GM12878 (cell line): ENCODE data around the gene CNGA4. TPM values are rescaled to one million over a fixed set of nuclear protein-coding genes. Genes with fewer than 3 reads are reported as not detected.

ENCODE experiments used
- polyA plus RNA-seq, 11 experiments: library from polyadenylated mRNA; depleted of rRNA in 4 of 11; unstranded in 6 of 11; stranded (reverse) in 5 of 11; fragments of >200 nt; fragmentation: Nextera tagmentation in 4 of 11; fragmentation: Illumina TruSeq in 1 of 11; extraction: Ambion mirVana in 4 of 11; extraction: Trizol in 1 of 11; gene quantifications; 1 replicate in 1 of 11; 2 replicates in 10 of 11; pipeline versions ENCODE4 v1.2.1 to v1.2.3, GENCODE V29; 2011 to 2016; ENCODE audit warnings: inconsistent platforms in 2 of 11, missing spikeins in 2 of 11, low read depth in 1 of 11
- total RNA-seq, 4 experiments: library from RNA; depleted of rRNA in 3 of 4; stranded (reverse); fragments of >200 nt in 3 of 4; fragmentation: Illumina TruSeq in 1 of 4; extraction: Trizol in 1 of 4; gene quantifications; 2 replicates each; pipeline versions ENCODE4 v1.2.1 to v1.2.3, GENCODE V29; 2013 to 2021

The CNGA4 gene
- total and polyA plus RNA-seq, 10 of the 15 experiments (the other 5 are each of a cell fraction or from before 2014, with no cell fraction given), result 0.05 to 0.26 (median 0.07) TPM; not detected in 5

Other genes starting within 250 kb of the CNGA4 start
Only the 7 nearest of the 15 such genes appear.
- gene OR56B4, start 131.4 kb upstream of the CNGA4 start, total RNA-seq (2014; rRNA removed), result not detected in 2 replicates
- gene OR56B4, start 131.4 kb upstream of the CNGA4 start, total RNA-seq (2014; rRNA removed; fragmentation: Illumina TruSeq; extraction: Trizol), result not detected in 2 replicates
- gene OR56B4, start 131.4 kb upstream of the CNGA4 start, total RNA-seq (2021), result not detected in 2 replicates
- gene OR56B4, start 131.4 kb upstream of the CNGA4 start, polyA plus RNA-seq (2011; rRNA removed), result not detected in 2 replicates
- not detected in 2 replicates for gene OR56B4, start 131.4 kb upstream of the CNGA4 start, polyA plus RNA-seq (2014; fragmentation: Illumina TruSeq; extraction: Trizol)
- gene OR56B4, start 131.4 kb upstream of the CNGA4 start, polyA plus RNA-seq (2014; fragmentation: Nextera tagmentation; extraction: Ambion mirVana), result not detected
- not detected in 2 replicates for gene OR56B4, start 131.4 kb upstream of the CNGA4 start, polyA plus RNA-seq (2014; rRNA removed)
- not detected for gene OR56B4, start 131.4 kb upstream of the CNGA4 start, polyA plus RNA-seq (2016; fragmentation: Nextera tagmentation; extraction: Ambion mirVana)
- not detected in 2 replicates for gene OR52B2, start 68.8 kb upstream of the CNGA4 start, total RNA-seq (2014; rRNA removed)
- gene OR52B2, start 68.8 kb upstream of the CNGA4 start, total RNA-seq (2014; rRNA removed; fragmentation: Illumina TruSeq; extraction: Trizol), result not detected in 2 replicates
- not detected in 2 replicates for gene OR52B2, start 68.8 kb upstream of the CNGA4 start, total RNA-seq (2021)
- gene OR52B2, start 68.8 kb upstream of the CNGA4 start, polyA plus RNA-seq (2011; rRNA removed), result 0.08 and 0.13 TPM in 2 replicates
- gene OR52B2, start 68.8 kb upstream of the CNGA4 start, polyA plus RNA-seq (2014; fragmentation: Illumina TruSeq; extraction: Trizol), result not detected in 2 replicates
- not detected for gene OR52B2, start 68.8 kb upstream of the CNGA4 start, polyA plus RNA-seq (2014; fragmentation: Nextera tagmentation; extraction: Ambion mirVana)
- gene OR52B2, start 68.8 kb upstream of the CNGA4 start, polyA plus RNA-seq (2014; rRNA removed), result not detected in 2 replicates
- not detected for gene OR52B2, start 68.8 kb upstream of the CNGA4 start, polyA plus RNA-seq (2016; fragmentation: Nextera tagmentation; extraction: Ambion mirVana)
- not detected in 2 replicates for gene OR52W1, start 39.9 kb upstream of the CNGA4 start, total RNA-seq (2014; rRNA removed)
- not detected in 2 replicates for gene OR52W1, start 39.9 kb upstream of the CNGA4 start, total RNA-seq (2014; rRNA removed; fragmentation: Illumina TruSeq; extraction: Trizol)
- not detected in 2 replicates for gene OR52W1, start 39.9 kb upstream of the CNGA4 start, total RNA-seq (2021)
- gene OR52W1, start 39.9 kb upstream of the CNGA4 start, polyA plus RNA-seq (2011; rRNA removed), result not detected in 2 replicates
- not detected in 2 replicates for gene OR52W1, start 39.9 kb upstream of the CNGA4 start, polyA plus RNA-seq (2014; fragmentation: Illumina TruSeq; extraction: Trizol)
- not detected for gene OR52W1, start 39.9 kb upstream of the CNGA4 start, polyA plus RNA-seq (2014; fragmentation: Nextera tagmentation; extraction: Ambion mirVana)
- gene OR52W1, start 39.9 kb upstream of the CNGA4 start, polyA plus RNA-seq (2014; rRNA removed), result not detected in 2 replicates
- not detected for gene OR52W1, start 39.9 kb upstream of the CNGA4 start, polyA plus RNA-seq (2016; fragmentation: Nextera tagmentation; extraction: Ambion mirVana)
- not detected in 2 replicates for gene C11orf42, start 33.5 kb upstream of the CNGA4 start, total RNA-seq (2014; rRNA removed)
- gene C11orf42, start 33.5 kb upstream of the CNGA4 start, total RNA-seq (2014; rRNA removed; fragmentation: Illumina TruSeq; extraction: Trizol), result not detected in 2 replicates
- not detected in 2 replicates for gene C11orf42, start 33.5 kb upstream of the CNGA4 start, total RNA-seq (2021)
- gene C11orf42, start 33.5 kb upstream of the CNGA4 start, polyA plus RNA-seq (2011; rRNA removed), result not detected in 2 replicates
- not detected in 2 replicates for gene C11orf42, start 33.5 kb upstream of the CNGA4 start, polyA plus RNA-seq (2014; fragmentation: Illumina TruSeq; extraction: Trizol)
- not detected for gene C11orf42, start 33.5 kb upstream of the CNGA4 start, polyA plus RNA-seq (2014; fragmentation: Nextera tagmentation; extraction: Ambion mirVana)
- not detected in 2 replicates for gene C11orf42, start 33.5 kb upstream of the CNGA4 start, polyA plus RNA-seq (2014; rRNA removed)
- gene C11orf42, start 33.5 kb upstream of the CNGA4 start, polyA plus RNA-seq (2016; fragmentation: Nextera tagmentation; extraction: Ambion mirVana), result under 1 TPM in 1 of 2 experiments, not detected in 1; 0.19 TPM
- 12.0 and 16.0 TPM in 2 replicates for gene FHIP1B, start 4.5 kb upstream of the CNGA4 start, total RNA-seq (2014; rRNA removed)
- 7.4 and 8.8 TPM in 2 replicates for gene FHIP1B, start 4.5 kb upstream of the CNGA4 start, total RNA-seq (2014; rRNA removed; fragmentation: Illumina TruSeq; extraction: Trizol)
- 14.9 and 17.0 TPM in 2 replicates for gene FHIP1B, start 4.5 kb upstream of the CNGA4 start, total RNA-seq (2021)
- 18.1 and 28.1 TPM in 2 replicates for gene FHIP1B, start 4.5 kb upstream of the CNGA4 start, polyA plus RNA-seq (2011; rRNA removed)
- gene FHIP1B, start 4.5 kb upstream of the CNGA4 start, polyA plus RNA-seq (2014; fragmentation: Illumina TruSeq; extraction: Trizol), result 7.7 and 11.6 TPM in 2 replicates
- gene FHIP1B, start 4.5 kb upstream of the CNGA4 start, polyA plus RNA-seq (2014; fragmentation: Nextera tagmentation; extraction: Ambion mirVana), result 1 to 10 TPM in 1 of 2 experiments, under 1 TPM in 1; 0.90 to 1.3 TPM
- 24.6 and 25.3 TPM in 2 replicates for gene FHIP1B, start 4.5 kb upstream of the CNGA4 start, polyA plus RNA-seq (2014; rRNA removed)
- gene FHIP1B, start 4.5 kb upstream of the CNGA4 start, polyA plus RNA-seq (2016; fragmentation: Nextera tagmentation; extraction: Ambion mirVana), result 10 to 100 TPM in 1 of 2 experiments, 1 to 10 TPM in 1; 7.8 to 10.7 TPM
- not detected in 2 replicates for gene CCKBR, start 20.7 kb downstream of the CNGA4 start, total RNA-seq (2014; rRNA removed)
- not detected in 2 replicates for gene CCKBR, start 20.7 kb downstream of the CNGA4 start, total RNA-seq (2014; rRNA removed; fragmentation: Illumina TruSeq; extraction: Trizol)
- gene CCKBR, start 20.7 kb downstream of the CNGA4 start, total RNA-seq (2021), result not detected in 2 replicates
- gene CCKBR, start 20.7 kb downstream of the CNGA4 start, polyA plus RNA-seq (2011; rRNA removed), result not detected in 2 replicates
- gene CCKBR, start 20.7 kb downstream of the CNGA4 start, polyA plus RNA-seq (2014; fragmentation: Illumina TruSeq; extraction: Trizol), result not detected in 2 replicates
- gene CCKBR, start 20.7 kb downstream of the CNGA4 start, polyA plus RNA-seq (2014; fragmentation: Nextera tagmentation; extraction: Ambion mirVana), result not detected
- gene CCKBR, start 20.7 kb downstream of the CNGA4 start, polyA plus RNA-seq (2014; rRNA removed), result not detected in 2 replicates
- not detected for gene CCKBR, start 20.7 kb downstream of the CNGA4 start, polyA plus RNA-seq (2016; fragmentation: Nextera tagmentation; extraction: Ambion mirVana)
- gene CAVIN3, start 81.4 kb downstream of the CNGA4 start, total RNA-seq (2014; rRNA removed), result 8.5 and 8.6 TPM in 2 replicates
- gene CAVIN3, start 81.4 kb downstream of the CNGA4 start, total RNA-seq (2014; rRNA removed; fragmentation: Illumina TruSeq; extraction: Trizol), result 1.3 and 1.8 TPM in 2 replicates
- 7.8 and 8.6 TPM in 2 replicates for gene CAVIN3, start 81.4 kb downstream of the CNGA4 start, total RNA-seq (2021)
- gene CAVIN3, start 81.4 kb downstream of the CNGA4 start, polyA plus RNA-seq (2011; rRNA removed), result 0.05 TPM in 1 of 2 replicates, not detected in the other
- gene CAVIN3, start 81.4 kb downstream of the CNGA4 start, polyA plus RNA-seq (2014; fragmentation: Illumina TruSeq; extraction: Trizol), result 0.79 and 1.4 TPM in 2 replicates
- gene CAVIN3, start 81.4 kb downstream of the CNGA4 start, polyA plus RNA-seq (2014; fragmentation: Nextera tagmentation; extraction: Ambion mirVana), result under 1 TPM; 0.10 to 0.15 TPM
- gene CAVIN3, start 81.4 kb downstream of the CNGA4 start, polyA plus RNA-seq (2014; rRNA removed), result 7.3 and 7.7 TPM in 2 replicates
- 10 to 100 TPM; 13.1 to 13.9 TPM for gene CAVIN3, start 81.4 kb downstream of the CNGA4 start, polyA plus RNA-seq (2016; fragmentation: Nextera tagmentation; extraction: Ambion mirVana)